ENCODE measurements around the gene ZBTB2. TPM values are rescaled to one million over a fixed set of nuclear protein-coding genes. Genes with fewer than 3 reads are reported as not detected.
"Not testable (repeated sequence)": the region's sequence is repeated elsewhere in the genome, so short reads cannot be mapped to it uniquely, and the experiment has no call there.

ZBTB2 gene
- total RNA-seq, 2 experiments from 2014 or later = 16.4 to 17.0 TPM

GRCh38 chr6:151384151-151384550 is 7.2 kb downstream of the ZBTB2 start:
- H3K4me3 ChIP-seq (ENCODE audit: low read depth, low read length, poor library complexity, severe bottlenecking) = no peak overlapping the region
- ChIA-PET POLR2A (interaction anchor here (1.0 to 1.3 kb wide), 3 partner anchors 9 to 68 kb away, joined by 3 read pairs; partner anchors contain the start of gene RMND1), CTCF (ENCODE audit: unreplicated experiment) (no interaction called here)
- no TSS peak for BruUV-seq (replicated peaks)
- no peaks in the 10 kb centered on the region for H3K9me3 ChIP-seq (ENCODE audit: low read length)
- H4K20me1 ChIP-seq (ENCODE audit: insufficient read depth, low read length) = no peaks in the 10 kb centered on the region
- no peak overlapping the region for H2AFZ ChIP-seq (ENCODE audit: low read length)
- H3K79me2 ChIP-seq (ENCODE audit: insufficient read depth, low read depth, low read length) = peaks cover 91% of the 10 kb centered on the region
- no peak for DNase-seq (ENCODE audit: low spot score)
- H3K9me2 ChIP-seq (ENCODE audit: insufficient read depth, low read length) = no peaks in the 10 kb centered on the region
- no peak overlapping the region for H3K27ac ChIP-seq (ENCODE audit: low read depth, low read length, poor library complexity, severe bottlenecking)
- H3K4me2 ChIP-seq (ENCODE audit: low read length) = no peak overlapping the region
- peaks cover 45% of the 10 kb centered on the region for H3K36me3 ChIP-seq (ENCODE audit: insufficient read depth, low read length)
- H3K4me1 ChIP-seq (ENCODE audit: insufficient read depth, low read length, poor library complexity, severe bottlenecking) = peaks cover 49% of the 10 kb centered on the region
- TF ChIP-seq, protein P1, sequence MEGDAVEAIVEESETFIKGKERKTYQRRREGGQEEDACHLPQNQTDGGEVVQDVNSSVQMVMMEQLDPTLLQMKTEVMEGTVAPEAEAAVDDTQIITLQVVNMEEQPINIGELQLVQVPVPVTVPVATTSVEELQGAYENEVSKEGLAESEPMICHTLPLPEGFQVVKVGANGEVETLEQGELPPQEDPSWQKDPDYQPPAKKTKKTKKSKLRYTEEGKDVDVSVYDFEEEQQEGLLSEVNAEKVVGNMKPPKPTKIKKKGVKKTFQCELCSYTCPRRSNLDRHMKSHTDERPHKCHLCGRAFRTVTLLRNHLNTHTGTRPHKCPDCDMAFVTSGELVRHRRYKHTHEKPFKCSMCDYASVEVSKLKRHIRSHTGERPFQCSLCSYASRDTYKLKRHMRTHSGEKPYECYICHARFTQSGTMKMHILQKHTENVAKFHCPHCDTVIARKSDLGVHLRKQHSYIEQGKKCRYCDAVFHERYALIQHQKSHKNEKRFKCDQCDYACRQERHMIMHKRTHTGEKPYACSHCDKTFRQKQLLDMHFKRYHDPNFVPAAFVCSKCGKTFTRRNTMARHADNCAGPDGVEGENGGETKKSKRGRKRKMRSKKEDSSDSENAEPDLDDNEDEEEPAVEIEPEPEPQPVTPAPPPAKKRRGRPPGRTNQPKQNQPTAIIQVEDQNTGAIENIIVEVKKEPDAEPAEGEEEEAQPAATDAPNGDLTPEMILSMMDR (conservative IDR thresholded peaks at IDR 0.05; ENCODE audit: low read length) = no peak
- no peak for TF ChIP-seq EZH2phosphoT487 (IDR thresholded peaks at IDR 0.05; ENCODE audit: borderline replicate concordance, low read depth, low read length)
- intact Hi-C loops (cut with micrococcal nuclease; ENCODE audit: unreplicated experiment) = no loop called here

DNA sequence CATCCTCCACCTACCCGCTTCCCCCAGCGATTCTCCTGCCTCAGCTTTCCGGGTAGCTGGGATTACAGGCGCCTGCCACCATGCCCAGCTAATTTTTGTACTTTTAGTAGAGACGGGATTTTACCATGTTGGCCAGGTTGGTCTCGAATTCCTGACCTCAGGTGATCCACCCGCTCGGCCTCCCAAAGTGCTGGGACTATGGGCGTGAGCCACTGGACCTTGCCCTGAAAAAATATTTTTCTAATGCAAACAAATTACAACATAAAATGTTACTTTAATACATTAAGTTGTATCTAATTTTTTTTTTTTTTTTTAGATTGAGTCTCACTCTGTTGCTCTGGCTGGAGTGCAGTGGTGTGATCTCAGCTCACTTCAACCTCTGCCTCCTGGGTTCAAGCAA is 8.7 kb downstream of the ZBTB2 start:
- H3K27ac ChIP-seq (ENCODE audit: low read depth, low read length, poor library complexity, severe bottlenecking); H3K9me3 ChIP-seq (ENCODE audit: low read length); DNase-seq (ENCODE audit: low spot score); intact Hi-C loops (cut with micrococcal nuclease; ENCODE audit: unreplicated experiment); H2AFZ ChIP-seq (ENCODE audit: low read length); H3K9me2 ChIP-seq (ENCODE audit: insufficient read depth, low read length); H4K20me1 ChIP-seq (ENCODE audit: insufficient read depth, low read length); H3K4me2 ChIP-seq (ENCODE audit: low read length); CTCF ChIA-PET (ENCODE audit: unreplicated experiment); H3K4me3 ChIP-seq (ENCODE audit: low read depth, low read length, poor library complexity, severe bottlenecking); BruUV-seq (replicated peaks): not testable (repeated sequence)
- Histone ChIP-seq H3K79me2 (ENCODE audit: insufficient read depth, low read depth, low read length) (peaks cover 91% of the 10 kb centered on the region), H3K4me1 (ENCODE audit: insufficient read depth, low read length, poor library complexity, severe bottlenecking) (peaks cover 49% of the 10 kb centered on the region), H3K36me3 (ENCODE audit: insufficient read depth, low read length) (peaks cover 38% of the 10 kb centered on the region)
- POLR2A ChIA-PET = interaction anchor here (0.7 kb wide), 1 partner anchor 93 kb away, joined by 3 read pairs; no protein-coding TSS in a partner anchor

DNA sequence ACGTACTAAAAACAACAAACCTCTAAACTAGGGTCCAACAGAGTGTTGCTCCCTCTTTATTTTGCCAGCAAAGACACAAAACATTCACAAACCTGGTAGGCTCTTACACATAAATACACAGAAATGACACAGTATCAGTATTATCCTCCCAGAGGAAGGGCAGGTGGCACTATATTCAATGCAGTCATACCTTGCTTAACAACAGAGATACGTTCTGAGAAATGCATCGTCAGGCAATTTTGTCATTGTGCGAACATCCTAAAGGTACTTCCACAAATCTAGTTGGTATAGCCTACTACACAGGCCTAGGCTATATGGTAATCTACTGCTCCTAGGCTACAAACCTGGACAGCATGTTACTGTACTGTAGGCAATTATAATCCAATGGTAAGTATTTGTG is 9.6 kb downstream of the ZBTB2 start:
- peaks cover 28% of the 10 kb centered on the region for H3K36me3 ChIP-seq (ENCODE audit: insufficient read depth, low read length)
- H2AFZ ChIP-seq (ENCODE audit: low read length) = no peak overlapping the region
- BruUV-seq (replicated peaks) = no TSS peak
- ChIA-PET POLR2A (interaction anchor here (0.7 kb wide), 1 partner anchor 24 kb away, joined by 3 read pairs; no protein-coding TSS in a partner anchor), CTCF (ENCODE audit: unreplicated experiment) (no interaction called here)
- no peaks in the 10 kb centered on the region for H4K20me1 ChIP-seq (ENCODE audit: insufficient read depth, low read length)
- no peak overlapping the region for H3K4me3 ChIP-seq (ENCODE audit: low read depth, low read length, poor library complexity, severe bottlenecking)
- intact Hi-C loops (cut with micrococcal nuclease; ENCODE audit: unreplicated experiment) = no loop called here
- H3K27ac ChIP-seq (ENCODE audit: low read depth, low read length, poor library complexity, severe bottlenecking) = no peak overlapping the region
- H3K9me2 ChIP-seq (ENCODE audit: insufficient read depth, low read length) = no peaks in the 10 kb centered on the region
- H3K79me2 ChIP-seq (ENCODE audit: insufficient read depth, low read depth, low read length) = peaks cover 90% of the 10 kb centered on the region
- TF ChIP-seq EZH2phosphoT487 (IDR thresholded peaks at IDR 0.05; ENCODE audit: borderline replicate concordance, low read depth, low read length) = no peak
- TF ChIP-seq, protein P1 (conservative IDR thresholded peaks at IDR 0.05; ENCODE audit: low read length) = no peak
- peaks cover 50% of the 10 kb centered on the region for H3K4me1 ChIP-seq (ENCODE audit: insufficient read depth, low read length, poor library complexity, severe bottlenecking)
- no peaks in the 10 kb centered on the region for H3K9me3 ChIP-seq (ENCODE audit: low read length)
- no peak overlapping the region for H3K4me2 ChIP-seq (ENCODE audit: low read length)
- no peak for DNase-seq (ENCODE audit: low spot score)
